SK-N-MC (cell line): ENCODE data around the gene ZNF330.
"Not testable (repeated sequence)": the region's sequence is repeated elsewhere in the genome, so short reads cannot be mapped to it uniquely, and the experiment has no call there.

ENCODE experiments used
- EZH2 ChIP-seq: fragments of 200-600 bp; sonication (generic); IDR thresholded peaks from one replicate; pipeline ENCODE4 v1.6.1; 2017; ENCODE audit warnings: antibody characterized with exemption
- FOXP2 ChIP-seq: optimal IDR thresholded peaks from 2 replicates; pipeline ENCODE3; 2011; ENCODE audit warnings: mild to moderate bottlenecking, moderate library complexity; ENCODE audit not compliant: insufficient read depth; ENCODE audit errors: extremely low read length, control extremely low read depth
- POLR2AphosphoS5 ChIP-seq: IDR thresholded peaks from 2 replicates; pipeline ENCODE4 v1.6.1; 2012; ENCODE audit warnings: mild to moderate bottlenecking, low read depth, low read length, borderline replicate concordance

DNA sequence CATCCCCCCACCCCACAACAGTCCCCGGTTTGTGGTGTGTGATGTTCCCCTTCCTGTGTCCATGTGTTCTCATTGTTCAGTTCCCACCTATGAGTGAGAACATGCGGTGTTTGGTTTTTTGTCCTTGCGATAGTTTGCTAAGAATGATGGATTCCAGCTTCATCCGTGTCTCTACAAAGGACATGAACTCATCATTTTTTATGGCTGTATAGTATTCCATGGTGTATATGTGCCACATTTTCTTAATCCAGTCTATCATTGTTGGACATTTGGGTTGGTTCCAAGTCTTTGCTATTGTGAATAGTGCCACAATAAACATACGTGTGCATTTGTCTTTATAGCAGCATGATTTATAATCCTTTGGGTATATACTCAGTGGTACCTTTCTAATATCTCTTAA lies 6.6 kb downstream of the ZNF330 start:
- TF ChIP-seq EZH2, POLR2AphosphoS5, FOXP2: not testable (repeated sequence)
